ENCODE measurements around the gene DLAT. TPM values are rescaled to one million over a fixed set of nuclear protein-coding genes. Genes with fewer than 3 reads are reported as not detected.

DLAT gene
- total and polyA plus RNA-seq, 2 experiments from 2014 or later = 31.8 to 66.5 TPM

GRCh38 chr11:111976767-111977145 is 48.5 kb upstream of the DLAT start:
- TF ChIP-seq EZH2 (IDR thresholded peaks at IDR 0.05; ENCODE audit: low read depth, unreplicated experiment) (no peak), POLR2AphosphoS5 (IDR thresholded peaks at IDR 0.05; ENCODE audit: low read depth) (peak; percentile 42; the same call in 1 of the 2 replicates), EZH2phosphoT487 (IDR thresholded peaks at IDR 0.05; ENCODE audit: unreplicated experiment) (no peak)
- Histone ChIP-seq H3F3A (replicated peaks; ENCODE audit: low read depth) (peaks cover 5% of the 10 kb centered on the region; the same call in 1 of the 2 replicates), H3K4me1 (ENCODE audit: insufficient read depth) (peaks cover 22% of the 10 kb centered on the region), H3K27ac (ENCODE audit: low read depth) (peak overlapping the region; percentile 74; the same call in 1 of the 2 replicates), H3K36me3 (ENCODE audit: insufficient read depth) (no peaks in the 10 kb centered on the region), H3K4me2 (peak overlapping the region; percentile 91), H3K79me2 (replicated peaks; ENCODE audit: insufficient read depth) (no peaks in the 10 kb centered on the region), H3K9me2 (ENCODE audit: insufficient read depth) (no peaks in the 10 kb centered on the region), H2AFZ (peak overlapping the region; percentile 69; the same call in 1 of the 2 replicates), H4K20me1 (replicated peaks; ENCODE audit: insufficient read depth) (no peaks in the 10 kb centered on the region), H3K4me3 (peak overlapping the region; percentile 83), H3K27me3 (ENCODE audit: insufficient read depth) (no peaks in the 10 kb centered on the region)
- ATAC-seq (peak; percentile 38; the same call in 2 of the 3 replicates), DNase-seq (ENCODE audit: low spot score) (peak; percentile 78)
- Mint-ChIP-seq H3K36me3 (ENCODE audit: low read depth) (no peaks in the 10 kb centered on the region; the same call in 2 of the 3 replicates), H3K27me3 (ENCODE audit: insufficient read depth, low read depth, poor library complexity) (peaks cover 17% of the 10 kb centered on the region), H3K4me3 (peak overlapping the region; percentile 79), H3K27ac (peak overlapping the region; percentile 6; the same call in 1 of the 2 replicates), H3K4me1 (peaks cover 31% of the 10 kb centered on the region), H3K9me3 (no peaks in the 10 kb centered on the region)

GRCh38 chr11:111977146-111978027 is 47.8 kb upstream of the DLAT start:
- no peaks in the 10 kb centered on the region for H4K20me1 ChIP-seq (replicated peaks; ENCODE audit: insufficient read depth)
- Mint-ChIP-seq H3K9me3 (no peaks in the 10 kb centered on the region), H3K36me3 (ENCODE audit: low read depth) (no peaks in the 10 kb centered on the region; the same call in 2 of the 3 replicates), H3K27ac (no peak overlapping the region), H3K4me3 (peak overlapping the region; percentile 79), H3K4me1 (peaks cover 37% of the 10 kb centered on the region), H3K27me3 (ENCODE audit: insufficient read depth, low read depth, poor library complexity) (peaks cover 18% of the 10 kb centered on the region)
- TF ChIP-seq EZH2phosphoT487 (IDR thresholded peaks at IDR 0.05; ENCODE audit: unreplicated experiment) (no peak), POLR2AphosphoS5 (IDR thresholded peaks at IDR 0.05; ENCODE audit: low read depth) (peak; percentile 53; the same call in 1 of the 2 replicates)
- no peaks in the 10 kb centered on the region for H3K79me2 ChIP-seq (replicated peaks; ENCODE audit: insufficient read depth)
- peak; percentile 69 for ATAC-seq
- no peaks in the 10 kb centered on the region for H3K9me2 ChIP-seq (ENCODE audit: insufficient read depth)
- no peaks in the 10 kb centered on the region for H3K36me3 ChIP-seq (ENCODE audit: insufficient read depth)
- no peak overlapping the region for H3K27ac ChIP-seq (ENCODE audit: low read depth)
- H3K4me1 ChIP-seq (ENCODE audit: insufficient read depth) = peaks cover 25% of the 10 kb centered on the region
- 0 out of 2 replicates have a peak overlapping the region, but pooled peaks have one; percentile 23 for H2AFZ ChIP-seq
- H3K4me3 ChIP-seq = peak overlapping the region; percentile 83
- peak overlapping the region; percentile 80 for H3K4me2 ChIP-seq
- no peaks in the 10 kb centered on the region for H3K27me3 ChIP-seq (ENCODE audit: insufficient read depth)
- DNase-seq (ENCODE audit: low spot score) = peak; percentile 57
- peaks cover 5% of the 10 kb centered on the region; the same call in 1 of the 2 replicates for H3F3A ChIP-seq (replicated peaks; ENCODE audit: low read depth)

- peak; percentile 28 for ATAC-seq
- Mint-ChIP-seq H3K27me3 (ENCODE audit: insufficient read depth, low read depth, poor library complexity) (peaks cover 18% of the 10 kb centered on the region), H3K9me3 (no peaks in the 10 kb centered on the region), H3K4me3 (peak overlapping the region; percentile 79), H3K4me1 (peaks cover 44% of the 10 kb centered on the region), H3K27ac (no peak overlapping the region), H3K36me3 (ENCODE audit: low read depth) (no peaks in the 10 kb centered on the region)
- no peaks in the 10 kb centered on the region for H3K9me2 ChIP-seq (ENCODE audit: insufficient read depth)
- no peaks in the 10 kb centered on the region for H3K27me3 ChIP-seq (ENCODE audit: insufficient read depth)
- no peaks in the 10 kb centered on the region for H4K20me1 ChIP-seq (replicated peaks; ENCODE audit: insufficient read depth)
- no peaks in the 10 kb centered on the region for H3K36me3 ChIP-seq (ENCODE audit: insufficient read depth)
- no peaks in the 10 kb centered on the region for H3K79me2 ChIP-seq (replicated peaks; ENCODE audit: insufficient read depth)
- peak; percentile 92 for DNase-seq (ENCODE audit: low spot score)
- peak overlapping the region; percentile 36; the same call in 1 of the 2 replicates for H3K27ac ChIP-seq (ENCODE audit: low read depth)
- no peak overlapping the region for H2AFZ ChIP-seq
- peaks cover 28% of the 10 kb centered on the region for H3K4me1 ChIP-seq (ENCODE audit: insufficient read depth)
- peaks cover 5% of the 10 kb centered on the region; the same call in 1 of the 2 replicates for H3F3A ChIP-seq (replicated peaks; ENCODE audit: low read depth)
- H3K4me2 ChIP-seq = peak overlapping the region; percentile 80
- TF ChIP-seq POLR2AphosphoS5 (IDR thresholded peaks at IDR 0.05; ENCODE audit: low read depth) (peak; percentile 58), CREB1 (CRISPR knock-in tag; IDR thresholded peaks at IDR 0.05; ENCODE audit: low read depth) (no peak), ZNF462 (CRISPR knock-in tag; IDR thresholded peaks at IDR 0.05) (peak; percentile 21; the same call in 1 of the 2 replicates)
- peak overlapping the region; percentile 83 for H3K4me3 ChIP-seq
Measured at GRCh38 chr11:111978028-111978771, 47.0 kb upstream of the DLAT start.
